ENCODE data around the gene ITGAV.

Gene ITGAV

GRCh38 chr2:186614373-186614772 is 24.5 kb downstream of the ITGAV start:
- no peak for DNase-seq

- no peak for DNase-seq
These were observed 27.3 kb downstream of the ITGAV start for GRCh38 chr2:186617148-186617547.

- DNase-seq, result no peak
These were observed 27.9 kb downstream of the ITGAV start for GRCh38 chr2:186617771-186618170.

GRCh38 chr2:186618696-186619095 is 28.8 kb downstream of the ITGAV start:
- no peak for DNase-seq

GRCh38 chr2:186623084-186623483 is 33.2 kb downstream of the ITGAV start:
- DNase-seq, result no peak

- no peak for DNase-seq
These were observed 34.4 kb downstream of the ITGAV start for GRCh38 chr2:186624276-186624675.

- no peak for DNase-seq
These were observed 39.6 kb downstream of the ITGAV start for GRCh38 chr2:186629250-186629996.

GRCh38 chr2:186632417-186632816 is 42.6 kb downstream of the ITGAV start:
- no peak for DNase-seq

- no peak for DNase-seq
These were observed 44.8 kb downstream of the ITGAV start for GRCh38 chr2:186634701-186635100.

- DNase-seq, result no peak
These were observed 47.1 kb downstream of the ITGAV start for GRCh38 chr2:186636800-186637496.

GRCh38 chr2:186637497-186637800 is 47.6 kb downstream of the ITGAV start:
- DNase-seq, result no peak

GRCh38 chr2:186639939-186640338 is 50.1 kb downstream of the ITGAV start:
- DNase-seq, result no peak

GRCh38 chr2:186641132-186641806 is 51.4 kb downstream of the ITGAV start:
- no peak for DNase-seq

- peak; percentile 17 to 47 for DNase-seq
These were observed 52.0 kb downstream of the ITGAV start for GRCh38 chr2:186641807-186642321.

GRCh38 chr2:186644791-186645190 is 54.9 kb downstream of the ITGAV start:
- DNase-seq, result no peak

- no peak for DNase-seq
These were observed 56.1 kb downstream of the ITGAV start for GRCh38 chr2:186645999-186646398.

- no peak for DNase-seq
These were observed 58.3 kb downstream of the ITGAV start for GRCh38 chr2:186648130-186648529.

- no peak for DNase-seq
These were observed 63.7 kb downstream of the ITGAV start for GRCh38 chr2:186653511-186653910.

- DNase-seq, result no peak
These were observed 69.5 kb downstream of the ITGAV start for GRCh38 chr2:186659383-186659782.

GRCh38 chr2:186664385-186665043 is 74.7 kb downstream of the ITGAV start:
- DNase-seq, result no peak

GRCh38 chr2:186669146-186669545 is 79.3 kb downstream of the ITGAV start:
- DNase-seq, result no peak

- no peak for DNase-seq
These were observed 81.0 kb downstream of the ITGAV start for GRCh38 chr2:186670831-186671230.

- DNase-seq, result no peak
These were observed 85.5 kb downstream of the ITGAV start for GRCh38 chr2:186675380-186675779.
